Tibial nerve (tissue), 4 donors: Measurements from ENCODE around the gene ADAMTS3. TPM values are rescaled to one million over a fixed set of nuclear protein-coding genes. Genes with fewer than 3 reads are reported as not detected.
A peak's percentile ranks its signal among the peaks of the same experiment; 100 is the strongest.

Experiments
- DNase-seq, 2 donors: peaks; one replicate each; pipeline ENCODE4 v3.0.0-alpha.2; 2019; ENCODE audit warnings: low spot score in 2 of 2
- H3K27ac ChIP-seq, 4 donors: fragments of 200-600 bp; sonication (generic) in 3 of 4; one replicate each; pipeline ENCODE4 v1.5.1; 2017 to 2019; ENCODE audit warnings: mild to moderate bottlenecking in 1 of 4
- H3K27me3 ChIP-seq, 2 donors: fragments of 200-600 bp; sonication (generic) in 1 of 2; one replicate each; pipeline versions ENCODE4 v1.5.1 to v1.6.0; 2017 to 2019
- H3K36me3 ChIP-seq, 3 donors: fragments of 200-600 bp; sonication (generic); one replicate each; pipeline ENCODE4 v1.5.1; 2018 to 2019
- H3K4me1 ChIP-seq, 4 donors: fragments of 200-600 bp; sonication (generic) in 3 of 4; one replicate each; pipeline ENCODE4 v1.5.1; 2017 to 2019
- H3K4me3 ChIP-seq, 4 donors: fragments of 200-600 bp; sonication (generic) in 3 of 4; one replicate each; pipeline ENCODE4 v1.5.1; 2017 to 2019; ENCODE audit warnings: mild to moderate bottlenecking in 1 of 4, moderate library complexity in 1 of 4
- H3K9me3 ChIP-seq, 4 donors: fragments of 200-600 bp; sonication (generic) in 3 of 4; one replicate each; pipeline ENCODE4 v1.5.1; 2017 to 2019
- CTCF ChIP-seq, 5 experiments: fragments of 200-600 bp in 3 of 5; fragments of 450-650 bp in 2 of 5; sonication (generic) in 3 of 5; IDR thresholded peaks; one replicate each; pipeline ENCODE4 v1.5.1; 2016 to 2019; ENCODE audit warnings: antibody characterized with exemption in 5 of 5, mild to moderate bottlenecking in 3 of 5, moderate library complexity in 2 of 5
- EP300 ChIP-seq, 2 donors: sonication (generic); formaldehyde crosslinking; IDR thresholded peaks; one replicate each; pipeline ENCODE4 v1.6.1; 2017; ENCODE audit warnings: antibody characterized with exemption in 2 of 2, mild to moderate bottlenecking in 1 of 2
- POLR2A ChIP-seq, 2 donors: fragments of 450-650 bp; IDR thresholded peaks; one replicate each; pipeline ENCODE4 v1.6.1; 2017; ENCODE audit warnings: antibody characterized with exemption in 2 of 2, mild to moderate bottlenecking in 2 of 2, moderate library complexity in 2 of 2
- WGBS, 2 donors: methylation state at CpG; one replicate each; pipeline ENCODE4 v1.1.5; 2018; 5-methylcytosine and 5-hydroxymethylcytosine counted together
- total RNA-seq, 4 donors: library from RNA; depleted of rRNA; stranded (reverse); fragments of >200 nt; gene quantifications; one replicate each; pipeline ENCODE4 v1.1.0, GENCODE V29; 2016

The ADAMTS3 gene
- 1 to 10 TPM; 1.7 to 4.3 (median 2.4) TPM for total RNA-seq

GRCh38 chr4:72568959-72569718 is at the start of gene ADAMTS3:
Gene ADAMTS3 (minus strand): TSS chr4:72569221. CDS start chr4:72568762, 459 bp downstream.
- H3K27me3 ChIP-seq, result no peaks in the 10 kb centered on the region
- H3K4me3 ChIP-seq, result peak within 1 kb of the TSS; percentile 39 to 68 (median 48)
- DNase-seq, result peak in 1 of 2 donors; percentile 35
- peaks cover 0 to 14% (median 4%) of the 10 kb centered on the region in 4 donors for H3K4me1 ChIP-seq
- H3K27ac ChIP-seq, result peak within 1 kb of the TSS; percentile 59 to 85 (median 70)
- 1% methylated on average over 30 to 55 of the region's 59 CpGs for WGBS, 2 donors
- no peaks in the 10 kb centered on the region for H3K9me3 ChIP-seq
- no peaks in the 10 kb centered on the region for H3K36me3 ChIP-seq
- TF ChIP-seq CTCF (IDR thresholded peaks at IDR 0.05), result no peak
- no peak for TF ChIP-seq POLR2A (IDR thresholded peaks at IDR 0.05)
- no peak for TF ChIP-seq EP300 (IDR thresholded peaks at IDR 0.05)

GRCh38 chr4:72613959-72614358 is 44.9 kb upstream of the ADAMTS3 start:
- H3K27ac ChIP-seq, result no peak overlapping the region
- no peaks in the 10 kb centered on the region for H3K36me3 ChIP-seq
- H3K9me3 ChIP-seq, result no peaks in the 10 kb centered on the region
- no peak overlapping the region for H3K4me3 ChIP-seq
- no peaks in the 10 kb centered on the region for H3K27me3 ChIP-seq
- no peak for DNase-seq
- no peak for TF ChIP-seq EP300 (IDR thresholded peaks at IDR 0.05)
- WGBS, 2 donors, result 54 to 63% methylated on average over 2 of the region's 2 CpGs
- H3K4me1 ChIP-seq, result no peaks in the 10 kb centered on the region

GRCh38 chr4:72606751-72607150 is 37.7 kb upstream of the ADAMTS3 start:
- no peak overlapping the region for H3K4me3 ChIP-seq
- H3K27ac ChIP-seq, result no peak overlapping the region
- H3K9me3 ChIP-seq, result peaks cover 0 to 11% (median 0%) of the 10 kb centered on the region in 4 donors
- no peaks in the 10 kb centered on the region for H3K36me3 ChIP-seq
- H3K4me1 ChIP-seq, result no peaks in the 10 kb centered on the region
- DNase-seq, result no peak
- WGBS, 2 donors, result 80 to 81% methylated on average over 2 of the region's 2 CpGs
- TF ChIP-seq EP300 (IDR thresholded peaks at IDR 0.05), result no peak
- H3K27me3 ChIP-seq, result no peaks in the 10 kb centered on the region

GRCh38 chr4:72604324-72604723 is 35.3 kb upstream of the ADAMTS3 start:
- WGBS, 2 donors, result 29 to 36% methylated on average over 2 of the region's 2 CpGs
- Histone ChIP-seq H3K27me3 (no peaks in the 10 kb centered on the region), H3K9me3 (peaks cover 0 to 11% (median 0%) of the 10 kb centered on the region in 4 donors), H3K36me3 (no peaks in the 10 kb centered on the region), H3K27ac (no peak overlapping the region), H3K4me3 (no peak overlapping the region), H3K4me1 (no peaks in the 10 kb centered on the region)
- peak in 1 of 2 donors; percentile 28 for DNase-seq
- TF ChIP-seq POLR2A (IDR thresholded peaks at IDR 0.05) (no peak), CTCF (IDR thresholded peaks at IDR 0.05) (no peak), EP300 (IDR thresholded peaks at IDR 0.05) (no peak)

GRCh38 chr4:72602396-72603376 is 33.7 kb upstream of the ADAMTS3 start:
- no peak for DNase-seq
- no peak overlapping the region for H3K4me3 ChIP-seq
- H3K9me3 ChIP-seq, result peaks cover 0 to 11% (median 0%) of the 10 kb centered on the region in 4 donors
- H3K27ac ChIP-seq, result no peak overlapping the region
- WGBS, 2 donors, result 72 to 75% methylated on average over 3 of the region's 3 CpGs
- H3K4me1 ChIP-seq, result no peaks in the 10 kb centered on the region
- no peaks in the 10 kb centered on the region for H3K27me3 ChIP-seq
- no peaks in the 10 kb centered on the region for H3K36me3 ChIP-seq
- TF ChIP-seq EP300 (IDR thresholded peaks at IDR 0.05) (no peak), CTCF (IDR thresholded peaks at IDR 0.05) (no peak), POLR2A (IDR thresholded peaks at IDR 0.05) (no peak)
